Measurements from ENCODE around the gene APOBEC4. TPM values are rescaled to one million over a fixed set of nuclear protein-coding genes. Genes with fewer than 3 reads are reported as not detected.

The APOBEC4 gene
- total RNA-seq, 1 experiment from 2014 or later: not detected

GRCh38 chr1:183612407-183612806 is 40.7 kb downstream of the APOBEC4 start:
- peaks cover 13% of the 10 kb centered on the region for H3K79me2 ChIP-seq (ENCODE audit: low read depth)
- BruUV-seq (replicated peaks): no TSS peak
- no peak for TF ChIP-seq EZH2 (IDR thresholded peaks at IDR 0.05; ENCODE audit: low read depth)
- TF ChIP-seq, protein P1, sequence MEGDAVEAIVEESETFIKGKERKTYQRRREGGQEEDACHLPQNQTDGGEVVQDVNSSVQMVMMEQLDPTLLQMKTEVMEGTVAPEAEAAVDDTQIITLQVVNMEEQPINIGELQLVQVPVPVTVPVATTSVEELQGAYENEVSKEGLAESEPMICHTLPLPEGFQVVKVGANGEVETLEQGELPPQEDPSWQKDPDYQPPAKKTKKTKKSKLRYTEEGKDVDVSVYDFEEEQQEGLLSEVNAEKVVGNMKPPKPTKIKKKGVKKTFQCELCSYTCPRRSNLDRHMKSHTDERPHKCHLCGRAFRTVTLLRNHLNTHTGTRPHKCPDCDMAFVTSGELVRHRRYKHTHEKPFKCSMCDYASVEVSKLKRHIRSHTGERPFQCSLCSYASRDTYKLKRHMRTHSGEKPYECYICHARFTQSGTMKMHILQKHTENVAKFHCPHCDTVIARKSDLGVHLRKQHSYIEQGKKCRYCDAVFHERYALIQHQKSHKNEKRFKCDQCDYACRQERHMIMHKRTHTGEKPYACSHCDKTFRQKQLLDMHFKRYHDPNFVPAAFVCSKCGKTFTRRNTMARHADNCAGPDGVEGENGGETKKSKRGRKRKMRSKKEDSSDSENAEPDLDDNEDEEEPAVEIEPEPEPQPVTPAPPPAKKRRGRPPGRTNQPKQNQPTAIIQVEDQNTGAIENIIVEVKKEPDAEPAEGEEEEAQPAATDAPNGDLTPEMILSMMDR (conservative IDR thresholded peaks at IDR 0.05): no peak
- peak overlapping the region; percentile 61 for H3K4me2 ChIP-seq
- no peaks in the 10 kb centered on the region for H3K9me2 ChIP-seq (ENCODE audit: insufficient read depth)
- H3K9me3 ChIP-seq (ENCODE audit: insufficient read depth, low read depth): no peaks in the 10 kb centered on the region
- no peaks in the 10 kb centered on the region for H3K36me3 ChIP-seq (ENCODE audit: low read depth)
- no peaks in the 10 kb centered on the region for H4K20me1 ChIP-seq (ENCODE audit: insufficient read depth)
- peak overlapping the region; percentile 82 for H3K27ac ChIP-seq
- H3K4me1 ChIP-seq (replicated peaks; ENCODE audit: insufficient read depth): peaks cover 55% of the 10 kb centered on the region
- H3F3A ChIP-seq (ENCODE audit: insufficient read depth, low read depth): peaks cover 35% of the 10 kb centered on the region
- POLR2A ChIA-PET (ENCODE audit: unreplicated experiment): no interaction called here
- no peak overlapping the region; the same call in 1 of the 2 replicates for H3K4me3 ChIP-seq
- peak in 1 of 2 experiments; percentile 19 for DNase-seq
- H3K27me3 ChIP-seq (ENCODE audit: insufficient read depth, low read depth): no peaks in the 10 kb centered on the region
- CTCF ChIA-PET: no interaction called here
- no peak overlapping the region for H2AFZ ChIP-seq
- intact Hi-C loops (cut with micrococcal nuclease; ENCODE audit: unreplicated experiment): no loop called here

GRCh38 chr1:183611021-183611420 is 42.1 kb downstream of the APOBEC4 start:
- intact Hi-C loops (cut with micrococcal nuclease; ENCODE audit: unreplicated experiment): loop anchor here (2.0 kb wide), 1 partner anchor 448 kb away; no protein-coding TSS in a partner anchor
- no TSS peak for BruUV-seq (replicated peaks)
- H2AFZ ChIP-seq: no peak overlapping the region
- H4K20me1 ChIP-seq (ENCODE audit: insufficient read depth): no peaks in the 10 kb centered on the region
- H3K27me3 ChIP-seq (ENCODE audit: insufficient read depth, low read depth): no peaks in the 10 kb centered on the region
- ChIA-PET POLR2A (ENCODE audit: unreplicated experiment) (interaction anchor here (0.6 to 0.7 kb wide), 2 partner anchors 42 to 448 kb away, joined by 4 to 14 read pairs; no protein-coding TSS in a partner anchor), CTCF (no interaction called here)
- peaks cover 60% of the 10 kb centered on the region for H3K4me1 ChIP-seq (replicated peaks; ENCODE audit: insufficient read depth)
- peaks cover 35% of the 10 kb centered on the region for H3F3A ChIP-seq (ENCODE audit: insufficient read depth, low read depth)
- TF ChIP-seq, protein P1 (conservative IDR thresholded peaks at IDR 0.05): no peak
- TF ChIP-seq EZH2 (IDR thresholded peaks at IDR 0.05; ENCODE audit: low read depth): no peak
- H3K9me2 ChIP-seq (ENCODE audit: insufficient read depth): no peaks in the 10 kb centered on the region
- H3K9me3 ChIP-seq (ENCODE audit: insufficient read depth, low read depth): no peaks in the 10 kb centered on the region
- peak in 1 of 2 experiments; percentile 48 for DNase-seq
- no peaks in the 10 kb centered on the region for H3K36me3 ChIP-seq (ENCODE audit: low read depth)
- H3K4me3 ChIP-seq: no peak overlapping the region
- H3K79me2 ChIP-seq (ENCODE audit: low read depth): peaks cover 13% of the 10 kb centered on the region
- H3K27ac ChIP-seq: peak overlapping the region; percentile 76
- peak overlapping the region; percentile 37; the same call in 1 of the 2 replicates for H3K4me2 ChIP-seq

- Histone ChIP-seq H3K27ac (peak overlapping the region; percentile 94), H3K4me1 (replicated peaks; ENCODE audit: insufficient read depth) (peaks cover 60% of the 10 kb centered on the region), H3F3A (ENCODE audit: insufficient read depth, low read depth) (peaks cover 35% of the 10 kb centered on the region), H3K79me2 (ENCODE audit: low read depth) (peaks cover 13% of the 10 kb centered on the region), H3K4me2 (peak overlapping the region; percentile 41), H3K4me3 (no peak overlapping the region), H3K9me2 (ENCODE audit: insufficient read depth) (no peaks in the 10 kb centered on the region), H3K36me3 (ENCODE audit: low read depth) (no peaks in the 10 kb centered on the region), H2AFZ (no peak overlapping the region), H3K27me3 (ENCODE audit: insufficient read depth, low read depth) (no peaks in the 10 kb centered on the region), H4K20me1 (ENCODE audit: insufficient read depth) (no peaks in the 10 kb centered on the region), H3K9me3 (ENCODE audit: insufficient read depth, low read depth) (no peaks in the 10 kb centered on the region)
- TF ChIP-seq EZH2 (IDR thresholded peaks at IDR 0.05; ENCODE audit: low read depth): no peak
- TF ChIP-seq, protein P1 (conservative IDR thresholded peaks at IDR 0.05): no peak
- intact Hi-C loops (cut with micrococcal nuclease; ENCODE audit: unreplicated experiment): loop anchor here (1.0 to 2.0 kb wide), 2 partner anchors 41 to 447 kb away; no protein-coding TSS in a partner anchor
- CTCF ChIA-PET: interaction anchor here (1.0 to 1.1 kb wide), 2 partner anchors 10 to 75 kb away, joined by 4 to 6 read pairs; no protein-coding TSS in a partner anchor
- POLR2A ChIA-PET (ENCODE audit: unreplicated experiment): interaction anchor here (0.6 kb wide), 2 partner anchors 54 to 936 kb away, joined by 3 to 6 read pairs; no protein-coding TSS in a partner anchor
- peak in 1 of 2 experiments; percentile 46 for DNase-seq
- BruUV-seq (replicated peaks): TSS peak; percentile 2
Measured at GRCh38 chr1:183609759-183610452, 43.2 kb downstream of the APOBEC4 start.

All from PC-9 (cell line).